GM12878 (cell line): ENCODE results near the gene IL22RA2. TPM values are rescaled to one million over a fixed set of nuclear protein-coding genes. Genes with fewer than 3 reads are reported as not detected.

Source experiments
- ATF7 ChIP-seq: fragments of 450-650 bp; IDR thresholded peaks from 2 replicates; pipeline ENCODE4 v1.6.1; 2016; ENCODE audit warnings: low read depth, mild to moderate bottlenecking
- BRCA1 ChIP-seq: IDR thresholded peaks from 2 replicates; pipeline ENCODE4 v1.6.1; 2011; ENCODE audit warnings: low read depth, low read length, improper control_type of control experiment
- CHD1 ChIP-seq: IDR thresholded peaks from 2 replicates; pipeline ENCODE4 v1.6.1; 2012; ENCODE audit warnings: low read depth, low read length, improper control_type of control experiment
- CHD2 ChIP-seq: IDR thresholded peaks from 2 replicates; pipeline ENCODE4 v1.6.1; 2011; ENCODE audit warnings: low read depth, low read length, improper control_type of control experiment, borderline replicate concordance
- DPF2 ChIP-seq: fragments of 450-650 bp; IDR thresholded peaks from 2 replicates; pipeline ENCODE4 v1.6.1; 2017; ENCODE audit warnings: mild to moderate bottlenecking
- FOXM1 ChIP-seq: IDR thresholded peaks from 2 replicates; pipeline ENCODE4 v1.6.1; 2012; ENCODE audit warnings: low read depth, mild to moderate bottlenecking, inconsistent platforms, low read length, moderate library complexity
- GATAD2B ChIP-seq: fragments of 450-650 bp; conservative IDR thresholded peaks from 2 replicates; pipeline ENCODE4 v1.6.1; 2017; ENCODE audit warnings: low read depth, mild to moderate bottlenecking, moderate library complexity
- IRF4 ChIP-seq: IDR thresholded peaks from 2 replicates; pipeline ENCODE4 v1.6.1; 2011; ENCODE audit warnings: low read depth, low read length
- KDM1A ChIP-seq: fragments of 200-600 bp; sonication (generic); IDR thresholded peaks from 2 replicates; pipeline ENCODE4 v1.6.1; 2016; ENCODE audit warnings: borderline replicate concordance
- NBN ChIP-seq: fragments of 450-650 bp; IDR thresholded peaks from 2 replicates; pipeline ENCODE4 v1.6.1; 2016
- PAX8 ChIP-seq: fragments of 450-650 bp; IDR thresholded peaks from 2 replicates; pipeline ENCODE4 v1.6.1; 2017; ENCODE audit warnings: mild to moderate bottlenecking, moderate library complexity
- PKNOX1 ChIP-seq: fragments of 450-650 bp; IDR thresholded peaks from 2 replicates; pipeline ENCODE4 v1.6.1; 2016; ENCODE audit warnings: mild to moderate bottlenecking
- POLR2A ChIP-seq: IDR thresholded peaks from 2 replicates; pipeline ENCODE4 v1.6.1; 2011; ENCODE audit warnings: low read depth, mild to moderate bottlenecking, low read length
- RELA ChIP-seq: fragments of 450-650 bp; IDR thresholded peaks from 2 replicates; pipeline ENCODE4 v1.8.0; 2014; ENCODE audit warnings: borderline replicate concordance; ENCODE audit not compliant: partially characterized antibody
- SIX5 ChIP-seq: IDR thresholded peaks from 2 replicates; pipeline ENCODE4 v1.6.1; 2011; ENCODE audit warnings: mild to moderate bottlenecking, low read depth, low read length, moderate library complexity; ENCODE audit not compliant: severe bottlenecking
- SKIL ChIP-seq: fragments of 450-650 bp; IDR thresholded peaks from 2 replicates; pipeline ENCODE4 v1.6.1; 2017; ENCODE audit warnings: mild to moderate bottlenecking, low read depth, inconsistent platforms; ENCODE audit not compliant: poor library complexity, severe bottlenecking
- SREBF1 ChIP-seq: IDR thresholded peaks from 2 replicates; pipeline ENCODE4 v1.6.1; 2012; ENCODE audit warnings: mild to moderate bottlenecking, low read length
- STAT1 ChIP-seq: fragments of 450-650 bp; conservative IDR thresholded peaks from 2 replicates; pipeline ENCODE4 v1.6.1; 2014; ENCODE audit warnings: antibody characterized with exemption, mild to moderate bottlenecking
- YBX1 ChIP-seq: fragments of 450-650 bp; IDR thresholded peaks from 2 replicates; pipeline ENCODE4 v1.6.1; 2016; ENCODE audit warnings: antibody characterized with exemption
- YY1 ChIP-seq: IDR thresholded peaks from 2 replicates; pipeline ENCODE4 v1.6.1; 2011; ENCODE audit warnings: low read depth, mild to moderate bottlenecking, low read length
- ZBED1 ChIP-seq: IDR thresholded peaks from 2 replicates; pipeline ENCODE4 v1.6.1; 2016; ENCODE audit warnings: borderline replicate concordance
- ZZZ3 ChIP-seq: IDR thresholded peaks from 2 replicates; pipeline ENCODE4 v1.6.1; 2011; ENCODE audit warnings: low read depth; ENCODE audit not compliant: control insufficient read depth, insufficient read length
- polyA plus RNA-seq, 11 experiments: library from polyadenylated mRNA; depleted of rRNA in 4 of 11; unstranded in 6 of 11; stranded (reverse) in 5 of 11; fragments of >200 nt; fragmentation: Nextera tagmentation in 4 of 11; fragmentation: Illumina TruSeq in 1 of 11; extraction: Ambion mirVana in 4 of 11; extraction: Trizol in 1 of 11; gene quantifications; 1 replicate in 1 of 11; 2 replicates in 10 of 11; pipeline versions ENCODE4 v1.2.1 to v1.2.3, GENCODE V29; 2011 to 2016; ENCODE audit warnings: inconsistent platforms in 2 of 11, missing spikeins in 2 of 11, low read depth in 1 of 11
- total RNA-seq, 4 experiments: library from RNA; depleted of rRNA in 3 of 4; stranded (reverse); fragments of >200 nt in 3 of 4; fragmentation: Illumina TruSeq in 1 of 4; extraction: Trizol in 1 of 4; gene quantifications; 2 replicates each; pipeline versions ENCODE4 v1.2.1 to v1.2.3, GENCODE V29; 2013 to 2021
- TF ChIP-seq, protein P1 (sequence below): fragments of 450-650 bp; IDR thresholded peaks from 2 replicates; pipeline ENCODE4 v1.6.1; 2016; ENCODE audit warnings: mild to moderate bottlenecking, moderate library complexity, borderline replicate concordance
- TF ChIP-seq, protein P2 (sequence below): fragments of 450-650 bp; formaldehyde crosslinking; IDR thresholded peaks from 2 replicates; pipeline ENCODE4 v1.4.0; 2022; ENCODE audit warnings: mild to moderate bottlenecking, moderate library complexity

The IL22RA2 gene
- total and polyA plus RNA-seq, 10 of the 15 experiments (the other 5 are each of a cell fraction or from before 2014, with no cell fraction given): 0.05 to 0.22 (median 0.09) TPM; not detected in 3

DNA sequence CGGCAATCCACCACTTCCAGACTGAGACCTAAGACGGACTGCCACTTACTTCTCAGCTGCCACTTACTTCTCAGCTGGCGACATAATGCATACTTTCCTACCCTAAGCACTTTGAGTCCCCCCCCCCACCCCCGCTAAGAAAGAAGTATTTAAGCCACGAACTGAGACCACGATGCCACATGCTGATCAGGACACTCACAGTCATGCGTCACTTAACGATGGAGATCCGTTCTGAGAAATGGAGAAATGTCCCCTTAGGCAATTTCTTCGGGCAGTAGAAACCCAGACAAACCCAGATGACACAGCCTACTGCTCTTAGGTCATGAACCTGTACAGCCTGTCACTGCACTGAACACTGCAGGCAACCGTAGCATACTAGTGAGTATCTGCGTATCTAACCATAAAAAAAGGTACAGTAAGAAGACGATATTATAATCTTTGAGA, 45.1 kb upstream of the IL22RA2 start (continued):
- TF ChIP-seq PKNOX1: peak; percentile 42; the same call in 1 of the 2 replicates
- TF ChIP-seq, protein P1, sequence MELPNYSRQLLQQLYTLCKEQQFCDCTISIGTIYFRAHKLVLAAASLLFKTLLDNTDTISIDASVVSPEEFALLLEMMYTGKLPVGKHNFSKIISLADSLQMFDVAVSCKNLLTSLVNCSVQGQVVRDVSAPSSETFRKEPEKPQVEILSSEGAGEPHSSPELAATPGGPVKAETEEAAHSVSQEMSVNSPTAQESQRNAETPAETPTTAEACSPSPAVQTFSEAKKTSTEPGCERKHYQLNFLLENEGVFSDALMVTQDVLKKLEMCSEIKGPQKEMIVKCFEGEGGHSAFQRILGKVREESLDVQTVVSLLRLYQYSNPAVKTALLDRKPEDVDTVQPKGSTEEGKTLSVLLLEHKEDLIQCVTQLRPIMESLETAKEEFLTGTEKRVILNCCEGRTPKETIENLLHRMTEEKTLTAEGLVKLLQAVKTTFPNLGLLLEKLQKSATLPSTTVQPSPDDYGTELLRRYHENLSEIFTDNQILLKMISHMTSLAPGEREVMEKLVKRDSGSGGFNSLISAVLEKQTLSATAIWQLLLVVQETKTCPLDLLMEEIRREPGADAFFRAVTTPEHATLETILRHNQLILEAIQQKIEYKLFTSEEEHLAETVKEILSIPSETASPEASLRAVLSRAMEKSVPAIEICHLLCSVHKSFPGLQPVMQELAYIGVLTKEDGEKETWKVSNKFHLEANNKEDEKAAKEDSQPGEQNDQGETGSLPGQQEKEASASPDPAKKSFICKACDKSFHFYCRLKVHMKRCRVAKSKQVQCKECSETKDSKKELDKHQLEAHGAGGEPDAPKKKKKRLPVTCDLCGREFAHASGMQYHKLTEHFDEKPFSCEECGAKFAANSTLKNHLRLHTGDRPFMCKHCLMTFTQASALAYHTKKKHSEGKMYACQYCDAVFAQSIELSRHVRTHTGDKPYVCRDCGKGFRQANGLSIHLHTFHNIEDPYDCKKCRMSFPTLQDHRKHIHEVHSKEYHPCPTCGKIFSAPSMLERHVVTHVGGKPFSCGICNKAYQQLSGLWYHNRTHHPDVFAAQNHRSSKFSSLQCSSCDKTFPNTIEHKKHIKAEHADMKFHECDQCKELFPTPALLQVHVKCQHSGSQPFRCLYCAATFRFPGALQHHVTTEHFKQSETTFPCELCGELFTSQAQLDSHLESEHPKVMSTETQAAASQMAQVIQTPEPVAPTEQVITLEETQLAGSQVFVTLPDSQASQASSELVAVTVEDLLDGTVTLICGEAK: no peak
- TF ChIP-seq KDM1A: no peak
- peak; percentile 68; the same call in 1 of the 2 replicates for TF ChIP-seq YY1
- TF ChIP-seq SREBF1: no peak
- no peak for TF ChIP-seq ZZZ3
- TF ChIP-seq STAT1: no peak
- TF ChIP-seq CHD2: no peak
- TF ChIP-seq BRCA1: no peak
- TF ChIP-seq NBN: no peak
- no peak for TF ChIP-seq SIX5
- TF ChIP-seq POLR2A: peak; percentile 55
- no peak for TF ChIP-seq GATAD2B
- TF ChIP-seq YBX1: no peak
- TF ChIP-seq CHD1: no peak
- TF ChIP-seq ZBED1: no peak
- no peak for TF ChIP-seq RELA
- TF ChIP-seq, protein P2, sequence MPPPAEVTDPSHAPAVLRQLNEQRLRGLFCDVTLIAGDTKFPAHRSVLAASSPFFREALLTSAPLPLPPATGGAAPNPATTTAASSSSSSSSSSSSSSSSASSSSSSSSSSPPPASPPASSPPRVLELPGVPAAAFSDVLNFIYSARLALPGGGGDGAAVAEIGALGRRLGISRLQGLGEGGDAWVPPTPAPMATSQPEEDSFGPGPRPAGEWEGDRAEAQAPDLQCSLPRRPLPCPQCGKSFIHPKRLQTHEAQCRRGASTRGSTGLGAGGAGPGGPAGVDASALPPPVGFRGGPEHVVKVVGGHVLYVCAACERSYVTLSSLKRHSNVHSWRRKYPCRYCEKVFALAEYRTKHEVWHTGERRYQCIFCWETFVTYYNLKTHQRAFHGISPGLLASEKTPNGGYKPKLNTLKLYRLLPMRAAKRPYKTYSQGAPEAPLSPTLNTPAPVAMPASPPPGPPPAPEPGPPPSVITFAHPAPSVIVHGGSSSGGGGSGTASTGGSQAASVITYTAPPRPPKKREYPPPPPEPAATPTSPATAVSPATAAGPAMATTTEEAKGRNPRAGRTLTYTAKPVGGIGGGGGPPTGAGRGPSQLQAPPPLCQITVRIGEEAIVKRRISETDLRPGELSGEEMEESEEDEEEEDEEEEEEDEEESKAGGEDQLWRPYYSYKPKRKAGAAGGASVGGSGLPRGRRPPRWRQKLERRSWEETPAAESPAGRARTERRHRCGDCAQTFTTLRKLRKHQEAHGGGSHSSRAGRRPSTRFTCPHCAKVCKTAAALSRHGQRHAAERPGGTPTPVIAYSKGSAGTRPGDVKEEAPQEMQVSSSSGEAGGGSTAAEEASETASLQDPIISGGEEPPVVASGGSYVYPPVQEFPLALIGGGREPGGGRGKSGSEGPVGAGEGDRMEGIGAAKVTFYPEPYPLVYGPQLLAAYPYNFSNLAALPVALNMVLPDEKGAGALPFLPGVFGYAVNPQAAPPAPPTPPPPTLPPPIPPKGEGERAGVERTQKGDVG (CRISPR knock-in tag): no peak
- TF ChIP-seq DPF2: no peak
- 0 out of 2 replicates have a peak, but pooled peaks have one; percentile 11 for TF ChIP-seq IRF4
- TF ChIP-seq PAX8: no peak
- peak; percentile 51 for TF ChIP-seq SKIL
- TF ChIP-seq ATF7: peak; percentile 27
- TF ChIP-seq FOXM1: no peak
